GM23338 (cell line): ENCODE data around the gene PSORS1C2. TPM values are rescaled to one million over a fixed set of nuclear protein-coding genes. Genes with fewer than 3 reads are reported as not detected.

Experiments used
- ATAC-seq: fragments of 200-7000 bp; cut with Tn5 transposase; 3 replicates; pipeline ENCODE4 v1.9.1; 2020
- DNase-seq: peaks from one replicate; pipeline ENCODE4 v3.0.0-alpha.2; 2015; ENCODE audit warnings: low spot score
- H2AFZ ChIP-seq: fragments of 200-600 bp; sonication (generic); 2 replicates; pipeline ENCODE4 v1.8.0; 2016; ENCODE audit warnings: antibody characterized with exemption, mild to moderate bottlenecking, moderate library complexity
- H3F3A ChIP-seq: fragments of 200-600 bp; sonication (generic); replicated peaks from 2 replicates; pipeline ENCODE4 v1.8.0; 2017; ENCODE audit warnings: antibody characterized with exemption, mixed run types, low read depth
- H3K27ac ChIP-seq: fragments of 200-600 bp; sonication (generic); 2 replicates; pipeline ENCODE4 v1.6.1; 2016; ENCODE audit warnings: low read depth
- H3K27me3 ChIP-seq: fragments of 200-600 bp; sonication (generic); 2 replicates; pipeline ENCODE4 v1.8.0; 2016; ENCODE audit warnings: mild to moderate bottlenecking, mixed run types, moderate library complexity; ENCODE audit not compliant: insufficient read depth
- H3K36me3 ChIP-seq: fragments of 200-600 bp; sonication (generic); 2 replicates; pipeline ENCODE4 v1.8.0; 2016; ENCODE audit warnings: mild to moderate bottlenecking; ENCODE audit not compliant: insufficient read depth
- H3K4me1 ChIP-seq: fragments of 200-600 bp; sonication (generic); 2 replicates; pipeline ENCODE4 v1.8.0; 2016; ENCODE audit warnings: mild to moderate bottlenecking, moderate library complexity; ENCODE audit not compliant: insufficient read depth
- H3K4me2 ChIP-seq: fragments of 200-600 bp; sonication (generic); 2 replicates; pipeline ENCODE4 v1.7.1; 2017; ENCODE audit warnings: mixed run types
- H3K4me3 ChIP-seq: fragments of 200-600 bp; sonication (generic); 2 replicates; pipeline ENCODE4 v1.6.1; 2016; ENCODE audit warnings: mixed run types
- H3K79me2 ChIP-seq: fragments of 200-600 bp; sonication (generic); replicated peaks from 2 replicates; pipeline ENCODE4 v1.8.0; 2017; ENCODE audit warnings: mild to moderate bottlenecking; ENCODE audit not compliant: insufficient read depth
- H3K9me2 ChIP-seq: fragments of 200-600 bp; sonication (generic); 2 replicates; pipeline ENCODE4 v1.8.0; 2017; ENCODE audit not compliant: insufficient read depth
- H4K20me1 ChIP-seq: fragments of 200-600 bp; sonication (generic); replicated peaks from 2 replicates; pipeline ENCODE4 v1.8.0; 2017; ENCODE audit warnings: mild to moderate bottlenecking; ENCODE audit not compliant: insufficient read depth
- H3K27ac Mint-ChIP-seq: 2 replicates; pipeline ENCODE4 v1.8.0; 2020; ENCODE audit warnings: inconsistent platforms, mild to moderate bottlenecking, moderate library complexity, mixed read lengths
- H3K27me3 Mint-ChIP-seq: 3 replicates; pipeline ENCODE4 v1.8.0; 2022; ENCODE audit warnings: low read depth, mild to moderate bottlenecking, moderate library complexity, mixed read lengths, inconsistent platforms; ENCODE audit not compliant: insufficient read depth, poor library complexity
- H3K36me3 Mint-ChIP-seq: 3 replicates; pipeline ENCODE4 v1.8.0; 2021; ENCODE audit warnings: low read depth, mild to moderate bottlenecking, inconsistent platforms, moderate library complexity, mixed read lengths
- H3K4me1 Mint-ChIP-seq: 3 replicates; pipeline ENCODE4 v1.8.0; 2020; ENCODE audit warnings: mild to moderate bottlenecking, inconsistent platforms, mixed read lengths
- H3K4me3 Mint-ChIP-seq: 3 replicates; pipeline ENCODE4 v1.8.0; 2021; ENCODE audit warnings: moderate library complexity, mild to moderate bottlenecking, inconsistent platforms, mixed read lengths
- H3K9me3 Mint-ChIP-seq: 3 replicates; pipeline ENCODE4 v1.8.0; 2020; ENCODE audit warnings: moderate library complexity, mild to moderate bottlenecking, inconsistent platforms, mixed read lengths
- EZH2 ChIP-seq: fragments of 200-600 bp; sonication (generic); IDR thresholded peaks from one replicate; pipeline ENCODE4 v1.8.0; 2017; ENCODE audit warnings: antibody characterized with exemption, mild to moderate bottlenecking, low read depth; ENCODE audit not compliant: unreplicated experiment
- EZH2phosphoT487 ChIP-seq: fragments of 200-600 bp; sonication (generic); IDR thresholded peaks from one replicate; pipeline ENCODE4 v1.8.1; 2018; ENCODE audit warnings: antibody characterized with exemption; ENCODE audit not compliant: unreplicated experiment
- JUNB ChIP-seq: IDR thresholded peaks from one replicate; pipeline ENCODE4 v1.6.1; 2016; ENCODE audit warnings: antibody characterized with exemption; ENCODE audit not compliant: unreplicated experiment
- NANOG ChIP-seq: IDR thresholded peaks from 2 replicates; pipeline ENCODE4 v1.6.1; 2016; ENCODE audit warnings: antibody characterized with exemption, borderline replicate concordance
- POLR2AphosphoS5 ChIP-seq: IDR thresholded peaks from 2 replicates; pipeline ENCODE4 v1.6.1; 2016; ENCODE audit warnings: antibody characterized with exemption, low read depth
- STAT1 ChIP-seq: IDR thresholded peaks from one replicate; pipeline ENCODE4 v1.6.1; 2016; ENCODE audit warnings: antibody characterized with exemption; ENCODE audit not compliant: unreplicated experiment
- ZNF114 ChIP-seq: fragments of 250-450 bp; sonication (Bioruptor Pico); IDR thresholded peaks from 2 replicates; pipeline ENCODE4 v1.5.0; 2020; ENCODE audit warnings: mild to moderate bottlenecking, moderate library complexity
- polyA plus RNA-seq: library from polyadenylated mRNA; unstranded; fragments of >200 nt; fragmentation: Nextera tagmentation; extraction: Ambion mirVana; gene quantifications from 2 replicates; pipeline ENCODE4 v1.2.1, GENCODE V29; 2016
- total RNA-seq: library from RNA; depleted of rRNA; stranded (reverse); fragments of >200 nt; shearing (Covaris generic); gene quantifications from 2 replicates; pipeline ENCODE4 v1.2.3, GENCODE V29; 2014
- TF ChIP-seq, protein P1 (sequence below): IDR thresholded peaks from one replicate; pipeline ENCODE4 v1.6.1; 2018; ENCODE audit warnings: antibody characterized with exemption; ENCODE audit not compliant: unreplicated experiment
- TF ChIP-seq, protein P2 (sequence below), 2 experiments: fragments of 200-600 bp in 1 of 2; sonication (generic) in 1 of 2; conservative IDR thresholded peaks; 2 replicates each; pipeline versions ENCODE4 v1.5.1 to v1.6.1; 2016 to 2017; ENCODE audit warnings: antibody characterized with exemption in 2 of 2, low read depth in 2 of 2, mild to moderate bottlenecking in 2 of 2, moderate library complexity in 1 of 2
- TF ChIP-seq, protein P3 (sequence below): IDR thresholded peaks from 2 replicates; pipeline ENCODE4 v1.6.1; 2016; ENCODE audit warnings: antibody characterized with exemption
- TF ChIP-seq, protein P4 (sequence below): fragments of 250-450 bp; sonication (Bioruptor Pico); IDR thresholded peaks from 2 replicates; pipeline ENCODE4 v1.5.0; 2020; ENCODE audit warnings: mild to moderate bottlenecking, moderate library complexity

Gene PSORS1C2
- total and polyA plus RNA-seq, 2 experiments from 2014 or later: 0.47 TPM; not detected in 1

DNA sequence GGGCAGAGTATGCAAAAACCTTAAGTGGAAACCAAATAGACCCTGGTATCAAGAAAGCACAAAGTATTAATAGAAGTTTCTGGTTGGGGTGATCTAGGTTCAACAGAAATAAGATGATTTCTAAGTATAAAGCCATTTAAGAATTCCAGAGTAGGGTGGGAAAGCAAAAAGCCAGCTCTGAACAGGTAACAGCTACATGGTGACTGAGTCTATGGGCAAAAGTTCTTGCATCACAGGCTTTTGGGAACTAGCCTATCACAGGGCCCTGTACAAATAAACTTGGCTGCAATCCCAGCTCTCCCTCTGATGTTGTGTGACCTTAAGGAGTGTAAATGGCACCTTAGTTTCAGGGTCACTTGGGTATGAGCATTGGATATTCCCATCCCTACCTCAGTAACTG is 25.1 kb upstream of the PSORS1C2 start:
- Histone ChIP-seq H3K4me3 (no peak overlapping the region), H3K79me2 (peaks cover 55% of the 10 kb centered on the region), H2AFZ (no peak overlapping the region), H3K4me2 (no peak overlapping the region), H3K4me1 (peaks cover 66% of the 10 kb centered on the region), H3K9me2 (no peaks in the 10 kb centered on the region), H3F3A (peaks cover 61% of the 10 kb centered on the region), H4K20me1 (peaks cover 57% of the 10 kb centered on the region), H3K27ac (peak overlapping the region; percentile 83), H3K27me3 (0 out of 2 replicates have a peak, but pooled peaks cover 2% of the 10 kb centered on the region), H3K36me3 (peaks cover 40% of the 10 kb centered on the region)
- peaks cover 67% of the 10 kb centered on the region for H3K4me1 Mint-ChIP-seq
- H3K27ac Mint-ChIP-seq: peak overlapping the region; percentile 48
- H3K36me3 Mint-ChIP-seq: peaks cover 82% of the 10 kb centered on the region
- no peak overlapping the region; the same call in 2 of the 3 replicates for H3K4me3 Mint-ChIP-seq
- H3K9me3 Mint-ChIP-seq: no peaks in the 10 kb centered on the region
- H3K27me3 Mint-ChIP-seq: peaks cover 13% of the 10 kb centered on the region
- DNase-seq (no peak), ATAC-seq (no peak)
- TF ChIP-seq POLR2AphosphoS5 (no peak), EZH2phosphoT487 (no peak), EZH2 (no peak), ZNF114 (CRISPR knock-in tag) (no peak), STAT1 (no peak), NANOG (no peak), JUNB (no peak)
- TF ChIP-seq, protein P1, sequence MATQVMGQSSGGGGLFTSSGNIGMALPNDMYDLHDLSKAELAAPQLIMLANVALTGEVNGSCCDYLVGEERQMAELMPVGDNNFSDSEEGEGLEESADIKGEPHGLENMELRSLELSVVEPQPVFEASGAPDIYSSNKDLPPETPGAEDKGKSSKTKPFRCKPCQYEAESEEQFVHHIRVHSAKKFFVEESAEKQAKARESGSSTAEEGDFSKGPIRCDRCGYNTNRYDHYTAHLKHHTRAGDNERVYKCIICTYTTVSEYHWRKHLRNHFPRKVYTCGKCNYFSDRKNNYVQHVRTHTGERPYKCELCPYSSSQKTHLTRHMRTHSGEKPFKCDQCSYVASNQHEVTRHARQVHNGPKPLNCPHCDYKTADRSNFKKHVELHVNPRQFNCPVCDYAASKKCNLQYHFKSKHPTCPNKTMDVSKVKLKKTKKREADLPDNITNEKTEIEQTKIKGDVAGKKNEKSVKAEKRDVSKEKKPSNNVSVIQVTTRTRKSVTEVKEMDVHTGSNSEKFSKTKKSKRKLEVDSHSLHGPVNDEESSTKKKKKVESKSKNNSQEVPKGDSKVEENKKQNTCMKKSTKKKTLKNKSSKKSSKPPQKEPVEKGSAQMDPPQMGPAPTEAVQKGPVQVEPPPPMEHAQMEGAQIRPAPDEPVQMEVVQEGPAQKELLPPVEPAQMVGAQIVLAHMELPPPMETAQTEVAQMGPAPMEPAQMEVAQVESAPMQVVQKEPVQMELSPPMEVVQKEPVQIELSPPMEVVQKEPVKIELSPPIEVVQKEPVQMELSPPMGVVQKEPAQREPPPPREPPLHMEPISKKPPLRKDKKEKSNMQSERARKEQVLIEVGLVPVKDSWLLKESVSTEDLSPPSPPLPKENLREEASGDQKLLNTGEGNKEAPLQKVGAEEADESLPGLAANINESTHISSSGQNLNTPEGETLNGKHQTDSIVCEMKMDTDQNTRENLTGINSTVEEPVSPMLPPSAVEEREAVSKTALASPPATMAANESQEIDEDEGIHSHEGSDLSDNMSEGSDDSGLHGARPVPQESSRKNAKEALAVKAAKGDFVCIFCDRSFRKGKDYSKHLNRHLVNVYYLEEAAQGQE: no peak
- TF ChIP-seq, protein P2, sequence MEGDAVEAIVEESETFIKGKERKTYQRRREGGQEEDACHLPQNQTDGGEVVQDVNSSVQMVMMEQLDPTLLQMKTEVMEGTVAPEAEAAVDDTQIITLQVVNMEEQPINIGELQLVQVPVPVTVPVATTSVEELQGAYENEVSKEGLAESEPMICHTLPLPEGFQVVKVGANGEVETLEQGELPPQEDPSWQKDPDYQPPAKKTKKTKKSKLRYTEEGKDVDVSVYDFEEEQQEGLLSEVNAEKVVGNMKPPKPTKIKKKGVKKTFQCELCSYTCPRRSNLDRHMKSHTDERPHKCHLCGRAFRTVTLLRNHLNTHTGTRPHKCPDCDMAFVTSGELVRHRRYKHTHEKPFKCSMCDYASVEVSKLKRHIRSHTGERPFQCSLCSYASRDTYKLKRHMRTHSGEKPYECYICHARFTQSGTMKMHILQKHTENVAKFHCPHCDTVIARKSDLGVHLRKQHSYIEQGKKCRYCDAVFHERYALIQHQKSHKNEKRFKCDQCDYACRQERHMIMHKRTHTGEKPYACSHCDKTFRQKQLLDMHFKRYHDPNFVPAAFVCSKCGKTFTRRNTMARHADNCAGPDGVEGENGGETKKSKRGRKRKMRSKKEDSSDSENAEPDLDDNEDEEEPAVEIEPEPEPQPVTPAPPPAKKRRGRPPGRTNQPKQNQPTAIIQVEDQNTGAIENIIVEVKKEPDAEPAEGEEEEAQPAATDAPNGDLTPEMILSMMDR (conservative IDR thresholded peaks at IDR 0.05; ENCODE audit: low read depth in 2 of 2): no peak
- TF ChIP-seq, protein P3, sequence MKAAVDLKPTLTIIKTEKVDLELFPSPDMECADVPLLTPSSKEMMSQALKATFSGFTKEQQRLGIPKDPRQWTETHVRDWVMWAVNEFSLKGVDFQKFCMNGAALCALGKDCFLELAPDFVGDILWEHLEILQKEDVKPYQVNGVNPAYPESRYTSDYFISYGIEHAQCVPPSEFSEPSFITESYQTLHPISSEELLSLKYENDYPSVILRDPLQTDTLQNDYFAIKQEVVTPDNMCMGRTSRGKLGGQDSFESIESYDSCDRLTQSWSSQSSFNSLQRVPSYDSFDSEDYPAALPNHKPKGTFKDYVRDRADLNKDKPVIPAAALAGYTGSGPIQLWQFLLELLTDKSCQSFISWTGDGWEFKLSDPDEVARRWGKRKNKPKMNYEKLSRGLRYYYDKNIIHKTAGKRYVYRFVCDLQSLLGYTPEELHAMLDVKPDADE: no peak
- TF ChIP-seq, protein P4, sequence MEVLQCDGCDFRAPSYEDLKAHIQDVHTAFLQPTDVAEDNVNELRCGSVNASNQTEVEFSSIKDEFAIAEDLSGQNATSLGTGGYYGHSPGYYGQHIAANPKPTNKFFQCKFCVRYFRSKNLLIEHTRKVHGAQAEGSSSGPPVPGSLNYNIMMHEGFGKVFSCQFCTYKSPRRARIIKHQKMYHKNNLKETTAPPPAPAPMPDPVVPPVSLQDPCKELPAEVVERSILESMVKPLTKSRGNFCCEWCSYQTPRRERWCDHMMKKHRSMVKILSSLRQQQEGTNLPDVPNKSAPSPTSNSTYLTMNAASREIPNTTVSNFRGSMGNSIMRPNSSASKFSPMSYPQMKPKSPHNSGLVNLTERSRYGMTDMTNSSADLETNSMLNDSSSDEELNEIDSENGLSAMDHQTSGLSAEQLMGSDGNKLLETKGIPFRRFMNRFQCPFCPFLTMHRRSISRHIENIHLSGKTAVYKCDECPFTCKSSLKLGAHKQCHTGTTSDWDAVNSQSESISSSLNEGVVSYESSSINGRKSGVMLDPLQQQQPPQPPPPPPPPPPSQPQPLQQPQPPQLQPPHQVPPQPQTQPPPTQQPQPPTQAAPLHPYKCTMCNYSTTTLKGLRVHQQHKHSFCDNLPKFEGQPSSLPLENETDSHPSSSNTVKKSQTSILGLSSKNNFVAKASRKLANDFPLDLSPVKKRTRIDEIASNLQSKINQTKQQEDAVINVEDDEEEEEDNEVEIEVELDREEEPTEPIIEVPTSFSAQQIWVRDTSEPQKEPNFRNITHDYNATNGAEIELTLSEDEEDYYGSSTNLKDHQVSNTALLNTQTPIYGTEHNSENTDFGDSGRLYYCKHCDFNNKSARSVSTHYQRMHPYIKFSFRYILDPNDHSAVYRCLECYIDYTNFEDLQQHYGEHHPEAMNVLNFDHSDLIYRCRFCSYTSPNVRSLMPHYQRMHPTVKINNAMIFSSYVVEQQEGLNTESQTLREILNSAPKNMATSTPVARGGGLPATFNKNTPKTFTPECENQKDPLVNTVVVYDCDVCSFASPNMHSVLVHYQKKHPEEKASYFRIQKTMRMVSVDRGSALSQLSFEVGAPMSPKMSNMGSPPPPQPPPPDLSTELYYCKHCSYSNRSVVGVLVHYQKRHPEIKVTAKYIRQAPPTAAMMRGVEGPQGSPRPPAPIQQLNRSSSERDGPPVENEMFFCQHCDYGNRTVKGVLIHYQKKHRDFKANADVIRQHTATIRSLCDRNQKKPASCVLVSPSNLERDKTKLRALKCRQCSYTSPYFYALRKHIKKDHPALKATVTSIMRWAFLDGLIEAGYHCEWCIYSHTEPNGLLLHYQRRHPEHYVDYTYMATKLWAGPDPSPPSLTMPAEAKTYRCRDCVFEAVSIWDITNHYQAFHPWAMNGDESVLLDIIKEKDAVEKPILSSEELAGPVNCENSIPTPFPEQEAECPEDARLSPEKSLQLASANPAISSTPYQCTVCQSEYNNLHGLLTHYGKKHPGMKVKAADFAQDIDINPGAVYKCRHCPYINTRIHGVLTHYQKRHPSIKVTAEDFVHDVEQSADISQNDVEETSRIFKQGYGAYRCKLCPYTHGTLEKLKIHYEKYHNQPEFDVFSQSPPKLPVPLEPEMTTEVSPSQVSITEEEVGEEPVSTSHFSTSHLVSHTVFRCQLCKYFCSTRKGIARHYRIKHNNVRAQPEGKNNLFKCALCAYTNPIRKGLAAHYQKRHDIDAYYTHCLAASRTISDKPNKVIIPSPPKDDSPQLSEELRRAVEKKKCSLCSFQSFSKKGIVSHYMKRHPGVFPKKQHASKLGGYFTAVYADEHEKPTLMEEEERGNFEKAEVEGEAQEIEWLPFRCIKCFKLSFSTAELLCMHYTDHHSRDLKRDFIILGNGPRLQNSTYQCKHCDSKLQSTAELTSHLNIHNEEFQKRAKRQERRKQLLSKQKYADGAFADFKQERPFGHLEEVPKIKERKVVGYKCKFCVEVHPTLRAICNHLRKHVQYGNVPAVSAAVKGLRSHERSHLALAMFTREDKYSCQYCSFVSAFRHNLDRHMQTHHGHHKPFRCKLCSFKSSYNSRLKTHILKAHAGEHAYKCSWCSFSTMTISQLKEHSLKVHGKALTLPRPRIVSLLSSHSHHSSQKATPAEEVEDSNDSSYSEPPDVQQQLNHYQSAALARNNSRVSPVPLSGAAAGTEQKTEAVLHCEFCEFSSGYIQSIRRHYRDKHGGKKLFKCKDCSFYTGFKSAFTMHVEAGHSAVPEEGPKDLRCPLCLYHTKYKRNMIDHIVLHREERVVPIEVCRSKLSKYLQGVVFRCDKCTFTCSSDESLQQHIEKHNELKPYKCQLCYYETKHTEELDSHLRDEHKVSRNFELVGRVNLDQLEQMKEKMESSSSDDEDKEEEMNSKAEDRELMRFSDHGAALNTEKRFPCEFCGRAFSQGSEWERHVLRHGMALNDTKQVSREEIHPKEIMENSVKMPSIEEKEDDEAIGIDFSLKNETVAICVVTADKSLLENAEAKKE (CRISPR knock-in tag): no peak
